ENCODE results near the gene ST6GALNAC1. TPM values are rescaled to one million over a fixed set of nuclear protein-coding genes. Genes with fewer than 3 reads are reported as not detected.

ST6GALNAC1 gene
- total and polyA plus RNA-seq, 2 of the 13 experiments (the other 11 are each of a cell fraction or from before 2014, with no cell fraction given): not detected

- TF ChIP-seq HOXD1 (CRISPR knock-in tag; IDR thresholded peaks at IDR 0.05) (no peak), ZFP90 (CRISPR knock-in tag; IDR thresholded peaks at IDR 0.05; ENCODE audit: borderline replicate concordance) (0 out of 2 replicates have a peak, but pooled peaks have one; percentile 6), NCOA2 (CRISPR knock-in tag; IDR thresholded peaks at IDR 0.05) (no peak), NFAT5 (CRISPR knock-in tag; IDR thresholded peaks at IDR 0.05) (no peak), ZMYM4 (CRISPR knock-in tag; IDR thresholded peaks at IDR 0.05) (peak; percentile 64; the same call in 1 of the 2 replicates), GABPB1 (CRISPR knock-in tag; IDR thresholded peaks at IDR 0.05) (peak; percentile 24; the same call in 1 of the 2 replicates), ZNF317 (CRISPR knock-in tag; IDR thresholded peaks at IDR 0.05) (no peak), ZNF446 (CRISPR knock-in tag; IDR thresholded peaks at IDR 0.05) (0 out of 2 replicates have a peak, but pooled peaks have one; percentile 39), SP140L (CRISPR knock-in tag; IDR thresholded peaks at IDR 0.05; ENCODE audit: borderline replicate concordance) (0 out of 2 replicates have a peak, but pooled peaks have one; percentile 35), ZNF501 (CRISPR knock-in tag; IDR thresholded peaks at IDR 0.05) (peak; percentile 46; the same call in 1 of the 2 replicates), ZFY (CRISPR knock-in tag; IDR thresholded peaks at IDR 0.05) (peak; percentile 73), ZNF83 (CRISPR knock-in tag; IDR thresholded peaks at IDR 0.05; ENCODE audit: borderline replicate concordance) (no peak), NCOA5 (CRISPR knock-in tag; IDR thresholded peaks at IDR 0.05) (0 out of 2 replicates have a peak, but pooled peaks have one; percentile 26), HNRNPUL1 (IDR thresholded peaks at IDR 0.05; ENCODE audit: low read depth, low read length) (no peak), AGO1 (IDR thresholded peaks at IDR 0.05; ENCODE audit: low read depth, low read length, poor library complexity, severe bottlenecking) (no peak), ZNF780A (CRISPR knock-in tag; IDR thresholded peaks at IDR 0.05) (no peak)
Measured at GRCh38 chr17:76612977-76613851, 30.3 kb downstream of the ST6GALNAC1 start (continued).

All from HepG2 (cell line).